C4-2B (cell line): ENCODE measurements around the gene SORBS2.

Experiments used
- H3K27ac ChIP-seq: fragments of 450-650 bp; 2 replicates; pipeline ENCODE4 v1.5.1; 2017
- ZFX ChIP-seq: fragments of 450-650 bp; IDR thresholded peaks from 2 replicates; pipeline ENCODE4 v1.6.1; 2017
- TF ChIP-seq, protein P1 (sequence below): fragments of 450-650 bp; conservative IDR thresholded peaks from 2 replicates; pipeline ENCODE4 v1.5.1; 2017; ENCODE audit warnings: mild to moderate bottlenecking

The SORBS2 gene

GRCh38 chr4:185535612-185536410, 276.2 kb downstream of the SORBS2 start:
- TF ChIP-seq, protein P1, sequence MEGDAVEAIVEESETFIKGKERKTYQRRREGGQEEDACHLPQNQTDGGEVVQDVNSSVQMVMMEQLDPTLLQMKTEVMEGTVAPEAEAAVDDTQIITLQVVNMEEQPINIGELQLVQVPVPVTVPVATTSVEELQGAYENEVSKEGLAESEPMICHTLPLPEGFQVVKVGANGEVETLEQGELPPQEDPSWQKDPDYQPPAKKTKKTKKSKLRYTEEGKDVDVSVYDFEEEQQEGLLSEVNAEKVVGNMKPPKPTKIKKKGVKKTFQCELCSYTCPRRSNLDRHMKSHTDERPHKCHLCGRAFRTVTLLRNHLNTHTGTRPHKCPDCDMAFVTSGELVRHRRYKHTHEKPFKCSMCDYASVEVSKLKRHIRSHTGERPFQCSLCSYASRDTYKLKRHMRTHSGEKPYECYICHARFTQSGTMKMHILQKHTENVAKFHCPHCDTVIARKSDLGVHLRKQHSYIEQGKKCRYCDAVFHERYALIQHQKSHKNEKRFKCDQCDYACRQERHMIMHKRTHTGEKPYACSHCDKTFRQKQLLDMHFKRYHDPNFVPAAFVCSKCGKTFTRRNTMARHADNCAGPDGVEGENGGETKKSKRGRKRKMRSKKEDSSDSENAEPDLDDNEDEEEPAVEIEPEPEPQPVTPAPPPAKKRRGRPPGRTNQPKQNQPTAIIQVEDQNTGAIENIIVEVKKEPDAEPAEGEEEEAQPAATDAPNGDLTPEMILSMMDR, result no peak; the same call in 1 of the 2 replicates
- TF ChIP-seq ZFX, result no peak
- H3K27ac ChIP-seq, result peak overlapping the region; percentile 7; the same call in 1 of the 2 replicates
